HG02763 (cell line): Measurements from ENCODE around the gene COL5A1.

Experiments used
- ATAC-seq: cut with Tn5 transposase; IDR thresholded peaks from one replicate; pipeline ENCODE4 v1.9.1; 2021; ENCODE audit warnings: mild to moderate bottlenecking, moderate library complexity; ENCODE audit not compliant: unreplicated experiment

COL5A1 gene

DNA sequence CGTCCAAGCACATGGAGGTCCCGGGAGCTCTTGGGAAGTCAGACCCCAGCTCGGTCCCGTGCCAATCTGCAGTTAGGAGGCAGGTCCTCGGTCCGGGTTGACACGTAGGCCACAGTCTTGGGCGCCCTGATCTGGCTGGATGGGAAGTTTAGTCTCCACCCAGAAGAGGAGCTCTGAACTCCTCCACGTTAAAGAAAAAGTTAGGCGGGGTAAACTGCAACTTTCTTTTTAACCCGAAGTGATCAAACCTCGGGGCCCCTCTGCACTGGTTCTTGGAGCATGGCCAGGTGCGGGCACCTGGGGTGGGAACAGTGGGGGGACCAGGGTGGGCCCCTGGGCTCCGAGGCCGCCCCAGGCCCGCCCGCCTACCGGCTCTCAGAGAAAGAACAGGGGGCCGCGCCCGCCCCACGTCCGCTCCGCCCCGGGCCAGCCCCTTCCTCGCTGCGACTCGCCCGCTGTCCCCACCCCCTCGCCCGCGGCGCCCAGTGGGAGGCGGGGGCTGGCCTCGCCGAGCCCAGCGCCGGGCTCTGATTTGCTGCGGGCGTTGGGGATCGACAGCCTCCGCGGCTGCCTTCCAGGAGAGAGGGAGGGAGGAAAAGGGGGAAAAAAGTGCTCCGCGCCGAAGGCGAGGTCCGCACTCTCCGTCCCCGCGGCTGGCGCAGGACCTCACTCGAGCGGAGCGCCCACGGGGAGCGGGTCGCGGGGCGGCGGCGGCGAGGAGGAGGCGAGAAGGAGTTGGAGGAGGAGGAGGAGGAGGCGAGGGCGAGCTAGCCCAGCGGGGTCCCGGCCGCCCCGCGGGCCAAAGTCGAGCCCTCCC is at the start of gene COL5A1:
COL5A1 (plus strand) TSS at position 631 of the 817 bp plus-strand sequence. CDS start 385 bp downstream, outside the sequence.
- ATAC-seq = no peak

DNA sequence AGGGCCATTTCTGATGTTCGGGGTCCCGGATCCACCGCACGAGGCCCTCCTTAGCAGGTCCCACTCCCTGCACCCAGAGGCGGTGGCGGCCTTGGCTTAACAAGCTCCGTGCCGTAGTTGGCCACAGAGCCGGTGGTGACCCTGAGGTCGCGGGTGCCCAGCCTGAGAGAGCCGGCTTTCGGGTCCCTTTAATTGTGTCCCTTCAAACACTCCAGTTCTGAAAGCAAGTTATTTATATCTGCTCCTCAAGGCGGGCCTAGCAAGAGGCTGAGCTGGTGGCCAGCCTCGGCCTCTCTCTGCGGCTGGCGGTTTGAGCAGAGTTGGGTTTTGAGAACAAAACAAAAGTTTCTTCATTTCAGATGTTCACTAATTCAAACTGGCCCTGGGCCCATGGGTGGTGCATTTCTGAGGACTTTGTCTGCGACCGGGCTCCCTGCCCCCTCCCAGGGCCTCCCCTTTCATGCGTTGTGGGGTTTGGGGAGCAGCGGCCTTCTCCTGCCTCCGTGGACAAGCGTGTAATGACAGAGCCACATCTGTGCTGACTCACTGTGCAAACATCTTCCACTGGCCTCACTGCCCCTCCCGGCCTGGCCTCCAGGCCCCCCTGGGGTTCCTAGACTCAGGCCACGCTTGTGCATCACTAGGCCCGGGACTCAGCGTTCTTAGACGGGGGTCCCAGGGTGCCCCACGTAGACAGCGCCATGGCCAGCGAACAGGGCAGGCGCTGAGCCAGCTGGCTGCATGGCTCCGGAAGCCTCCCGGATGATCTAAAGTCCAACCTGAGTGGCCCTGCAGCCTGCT is 49.4 kb upstream of the COL5A1 start:
- ATAC-seq = no peak

DNA sequence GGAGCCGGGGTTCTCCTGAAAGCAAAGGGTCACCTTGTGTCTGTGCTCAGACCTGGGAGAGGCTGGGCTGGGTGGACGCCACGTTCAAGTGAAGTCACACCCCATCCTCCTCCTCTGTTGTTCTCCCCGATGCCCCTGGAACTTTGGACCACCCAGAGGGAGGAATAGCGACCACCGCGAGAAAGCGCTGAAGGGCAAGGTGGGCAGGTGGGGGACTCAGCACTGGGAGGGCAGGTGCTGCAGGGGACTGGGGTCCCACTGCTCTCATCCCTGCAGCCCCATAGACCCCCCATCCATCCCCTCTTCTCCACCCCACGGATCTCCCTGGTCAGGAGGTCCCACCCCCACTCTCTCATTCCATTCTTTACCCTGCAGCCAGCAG is 48.8 kb upstream of the COL5A1 start:
- no peak for ATAC-seq

DNA sequence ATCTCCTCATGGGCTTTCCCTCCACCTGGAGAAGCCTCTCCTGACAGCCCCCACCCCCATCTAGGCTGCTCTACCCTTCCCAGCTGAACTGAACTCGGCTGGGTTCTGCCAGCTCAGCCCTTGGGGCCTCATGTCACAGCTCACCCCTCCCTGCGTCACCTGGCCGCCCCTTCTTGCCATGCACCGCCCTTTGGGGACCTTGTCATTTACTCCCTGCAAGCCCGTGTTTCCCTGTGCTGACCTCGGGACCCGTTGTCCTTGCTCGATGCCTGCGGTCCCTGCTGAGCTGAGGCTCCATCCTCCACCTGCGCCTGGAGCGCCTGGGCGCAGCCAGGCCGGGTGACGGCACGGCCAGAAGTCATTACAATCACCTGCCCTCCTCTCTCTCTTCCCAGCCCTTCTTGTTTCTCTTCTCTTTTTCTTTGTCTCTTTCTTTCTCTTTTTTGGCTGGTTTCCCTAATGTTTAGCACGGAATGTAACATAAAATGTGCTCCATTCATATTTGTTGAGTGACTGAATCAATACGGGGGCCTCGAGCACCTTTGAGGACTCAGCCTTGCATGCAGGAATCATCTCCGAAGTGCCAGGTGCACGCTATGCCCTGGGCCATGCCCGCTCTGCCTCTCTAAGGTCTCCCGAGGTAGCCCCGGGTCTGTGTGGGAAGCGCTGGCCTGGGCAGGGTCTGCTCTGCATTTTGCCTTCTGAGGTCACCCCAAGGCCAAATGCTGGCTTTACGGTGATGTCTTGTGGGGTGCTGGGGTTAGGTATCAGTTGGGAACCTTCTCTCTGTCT is 48.1 kb upstream of the COL5A1 start:
- no peak for ATAC-seq

- no peak for ATAC-seq
Measured at GRCh38 chr9:134594078-134594941, 47.3 kb upstream of the COL5A1 start.

DNA sequence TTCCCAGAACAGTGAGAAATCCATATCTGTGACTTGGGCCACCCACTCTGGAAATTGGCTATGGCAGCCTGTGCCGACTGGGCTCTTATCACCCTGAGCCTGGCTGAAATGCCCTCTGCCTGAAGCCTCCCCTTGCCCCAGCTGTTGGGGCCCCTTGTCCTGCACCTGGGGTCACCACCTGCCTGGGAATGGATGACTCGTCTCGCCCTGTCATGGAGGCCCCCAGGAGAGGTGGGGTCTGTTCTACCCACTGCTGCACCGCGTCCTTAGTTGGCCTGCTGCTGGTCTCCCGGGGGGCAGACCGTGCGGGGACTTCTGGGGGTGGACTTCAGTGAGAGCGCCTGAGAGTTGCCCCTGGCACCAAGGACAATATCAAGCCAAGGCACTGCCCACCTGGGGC is 46.6 kb upstream of the COL5A1 start:
- ATAC-seq = no peak

DNA sequence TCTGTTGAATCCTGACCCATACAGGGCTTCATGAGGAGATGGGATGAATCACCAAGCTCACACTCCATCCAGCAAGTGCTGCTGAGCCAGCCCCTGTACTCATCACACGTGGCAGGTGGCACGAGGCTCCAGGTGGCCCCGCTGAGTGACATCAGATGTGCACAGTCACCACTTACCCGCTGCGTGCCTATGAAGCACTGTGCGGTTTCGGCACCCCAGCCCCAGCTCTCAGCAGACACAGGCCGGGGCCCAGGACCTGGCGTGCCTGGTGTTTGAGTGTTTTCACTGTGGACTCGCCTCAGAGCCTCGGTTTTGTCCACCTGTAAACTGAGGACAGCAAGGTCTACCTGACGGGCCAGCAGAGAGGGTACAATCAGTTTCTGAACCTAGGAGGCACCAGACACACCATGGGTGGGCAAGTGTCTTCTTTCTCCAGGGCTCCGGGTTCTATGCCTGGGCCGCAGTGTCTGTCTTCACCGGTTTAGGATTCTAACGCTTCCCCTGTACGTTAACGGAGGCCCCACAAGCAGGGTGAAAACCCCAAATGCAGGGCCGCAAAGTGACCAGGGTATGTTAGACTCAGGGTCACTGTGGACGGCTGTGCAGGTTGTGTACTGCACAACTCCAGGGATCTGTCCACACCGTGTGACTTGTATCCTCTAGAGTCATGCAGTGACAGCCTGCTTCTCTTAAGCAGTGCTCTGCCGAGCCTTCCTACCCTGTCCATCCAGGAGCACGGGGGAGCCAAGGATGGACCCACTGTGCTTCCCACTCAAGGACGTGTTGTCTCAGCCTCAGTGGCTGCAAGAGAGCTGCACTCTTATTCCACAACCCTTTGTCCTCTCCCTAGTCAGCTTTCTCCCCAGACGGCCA is 44.3 kb upstream of the COL5A1 start:
- ATAC-seq = no peak

DNA sequence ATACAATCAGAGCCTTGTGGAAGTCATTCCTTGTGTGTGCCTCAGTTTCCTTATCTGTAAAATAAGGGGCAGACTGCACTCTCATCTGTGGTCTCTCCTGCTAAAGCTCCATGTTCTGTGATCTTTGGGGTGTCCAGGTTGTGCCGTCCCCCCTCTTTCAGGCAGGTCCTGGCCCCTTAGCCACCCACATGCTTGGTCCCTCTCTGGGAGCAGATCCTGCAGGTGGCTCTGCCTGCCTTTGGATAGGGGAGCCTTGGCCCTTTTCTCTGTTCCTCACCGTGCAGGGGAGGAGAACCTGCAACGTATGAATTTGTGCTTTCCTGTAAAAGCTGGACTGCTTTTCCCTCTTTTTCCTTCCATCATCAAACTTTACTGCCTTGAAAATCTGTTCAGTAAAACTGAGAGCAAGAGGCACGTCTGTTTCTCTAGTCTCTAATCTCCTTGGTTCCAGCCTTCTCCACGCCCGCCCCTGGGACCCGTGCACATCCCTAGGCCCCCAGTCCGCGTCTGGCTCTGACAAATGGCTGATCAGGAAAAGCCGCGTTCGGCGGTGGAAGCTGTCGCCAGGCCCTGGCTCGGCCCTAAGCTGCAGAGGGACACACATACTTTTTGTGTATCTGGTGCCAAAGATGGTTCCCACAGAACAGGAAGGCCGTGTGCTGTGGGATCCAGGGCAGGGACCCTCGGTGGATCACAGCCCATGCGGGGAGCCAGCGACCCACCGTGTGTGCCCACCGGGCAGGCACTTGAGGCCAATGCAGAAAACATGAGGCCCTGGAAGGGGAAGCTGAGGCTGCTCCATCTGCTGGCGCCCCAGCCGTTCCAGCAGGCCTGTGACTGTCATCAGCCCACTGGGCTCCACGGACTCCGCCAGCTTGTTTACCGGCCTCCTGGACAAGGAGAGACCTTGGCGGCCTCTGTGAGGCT is 43.4 kb upstream of the COL5A1 start:
- ATAC-seq = no peak

DNA sequence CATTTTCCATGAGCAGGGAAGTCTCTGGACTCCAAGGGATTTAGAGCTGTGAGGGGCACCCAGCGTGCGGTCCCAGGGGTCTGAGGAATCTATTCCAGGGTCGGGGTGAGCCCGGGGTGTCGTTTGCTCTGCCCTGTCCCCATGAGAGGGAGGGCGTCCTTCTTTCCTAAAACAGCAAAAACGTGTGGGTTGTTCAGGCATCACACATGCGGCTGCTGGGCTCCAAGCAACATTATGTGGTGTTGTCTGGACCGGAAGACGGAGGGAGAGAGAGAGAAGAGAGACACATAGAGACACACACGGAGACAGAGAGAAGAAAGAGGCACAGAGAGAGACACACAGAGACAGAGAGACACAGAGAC is 42.7 kb upstream of the COL5A1 start:
- no peak for ATAC-seq

- ATAC-seq = no peak
Measured at GRCh38 chr9:134600371-134600770, 41.2 kb upstream of the COL5A1 start.

- ATAC-seq = no peak
Measured at GRCh38 chr9:134600836-134601638, 40.6 kb upstream of the COL5A1 start.

GRCh38 chr9:134601764-134602163 is 39.8 kb upstream of the COL5A1 start:
- no peak for ATAC-seq

DNA sequence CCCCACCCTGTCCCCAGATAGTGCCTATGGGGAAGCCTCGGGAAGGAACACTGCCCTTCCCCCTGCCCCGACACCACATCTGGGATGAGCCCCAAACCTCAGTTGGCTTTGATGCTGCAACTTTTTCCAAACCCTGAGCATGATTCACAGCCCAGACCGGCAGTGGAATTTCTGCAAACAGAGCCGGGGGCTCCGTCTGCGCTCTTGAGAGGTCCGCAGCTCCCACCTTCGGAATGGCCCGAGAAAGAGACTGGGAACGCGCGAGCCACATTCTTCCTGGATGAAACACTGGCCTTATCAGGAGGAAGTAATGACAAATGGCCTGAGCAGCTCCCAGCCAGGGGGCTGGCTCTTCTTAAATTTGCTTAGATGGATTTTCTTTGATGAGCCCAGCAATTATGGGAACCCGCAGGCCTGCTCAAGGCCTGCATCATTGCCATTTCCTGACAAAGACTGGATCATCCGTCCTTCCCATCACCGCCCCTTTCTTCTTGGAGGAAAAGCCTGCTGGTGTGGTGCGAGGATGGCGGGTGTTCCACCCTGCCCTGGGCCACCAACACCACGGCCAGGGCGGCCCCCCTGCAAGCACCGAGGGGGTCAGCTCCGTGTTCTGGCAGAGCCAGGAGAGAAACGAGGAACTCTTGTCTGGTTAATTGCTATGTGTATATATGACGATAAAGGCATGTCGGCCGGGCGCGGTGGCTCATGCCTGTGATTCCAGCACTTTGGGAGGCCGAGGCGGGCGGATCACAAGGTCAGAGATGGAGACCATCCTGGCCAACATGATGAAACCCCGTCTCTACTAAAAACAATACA is 38.8 kb upstream of the COL5A1 start:
- ATAC-seq = no peak

GRCh38 chr9:134604834-134605233 is 36.8 kb upstream of the COL5A1 start:
- ATAC-seq = no peak

DNA sequence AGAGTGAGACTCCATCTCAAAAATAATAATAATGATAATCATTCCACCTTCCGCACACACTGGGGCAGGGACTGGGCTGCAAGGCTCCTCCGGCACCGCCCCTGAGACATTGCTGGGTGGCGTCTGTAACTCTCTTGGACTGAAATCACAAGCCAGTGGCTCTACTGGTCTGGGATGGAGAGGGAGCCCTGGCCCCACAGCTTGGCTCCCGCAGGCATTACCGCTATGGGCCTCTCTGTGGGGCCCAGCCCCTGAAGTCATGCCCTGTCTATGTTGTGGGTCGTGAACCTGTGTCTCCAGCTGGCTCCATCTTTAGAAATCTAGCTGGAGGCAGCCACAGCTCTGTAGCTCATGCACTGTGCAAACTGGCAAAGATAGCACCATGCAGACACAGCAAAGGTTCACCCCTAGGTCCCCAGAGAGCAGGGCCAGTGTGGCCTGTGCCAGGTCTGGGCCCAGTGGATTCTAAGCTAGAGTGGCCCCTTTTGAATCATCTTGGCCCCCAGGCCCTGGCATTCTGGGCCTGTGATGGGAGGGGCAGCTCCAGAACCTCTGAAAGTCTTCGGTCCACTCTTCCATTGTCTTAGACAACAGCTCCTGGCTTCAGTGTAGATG is 36.1 kb upstream of the COL5A1 start:
- no peak for ATAC-seq

GRCh38 chr9:134605966-134606357 is 35.6 kb upstream of the COL5A1 start:
- no peak for ATAC-seq
